Keratinocyte (primary cell): Measurements from ENCODE around the gene KCNC2. TPM values are rescaled to one million over a fixed set of nuclear protein-coding genes. Genes with fewer than 3 reads are reported as not detected.

ENCODE experiments used
- DNase-seq: peaks from one replicate; pipeline ENCODE4 v3.0.0-alpha.2; 2011; ENCODE audit warnings: low read depth, missing footprints, low spot score
- FAIRE-seq: peaks from 2 replicates; lab custom pipeline; 2011; peaks lifted over from hg19 to GRCh38; lab: Jason Lieb, UNC
- H2AFZ ChIP-seq: 2 replicates; pipeline ENCODE4 v1.6.0; 2012; ENCODE audit warnings: low read length, control low read depth, inconsistent platforms; ENCODE audit not compliant: control insufficient read depth
- H3K27ac ChIP-seq: 2 replicates; pipeline ENCODE4 v1.5.1; 2011; ENCODE audit warnings: low read length; ENCODE audit not compliant: control insufficient read depth, insufficient read depth
- H3K27me3 ChIP-seq: 3 replicates; pipeline ENCODE4 v1.6.0; 2011; ENCODE audit warnings: low read length; ENCODE audit not compliant: control insufficient read depth, insufficient read depth; ENCODE audit errors: extremely low read depth
- H3K36me3 ChIP-seq, 2 experiments: 2 replicates in 1 of 2; 3 replicates in 1 of 2; pipeline ENCODE4 v1.5.1; 2011; ENCODE audit warnings: low read length in 2 of 2, mild to moderate bottlenecking in 1 of 2; ENCODE audit not compliant: control insufficient read depth in 2 of 2, insufficient read depth in 2 of 2; ENCODE audit errors: extremely low read depth in 1 of 2
- H3K4me1 ChIP-seq: 3 replicates; pipeline ENCODE4 v1.5.1; 2011; ENCODE audit warnings: low read length; ENCODE audit not compliant: control insufficient read depth, insufficient read depth; ENCODE audit errors: extremely low read depth
- H3K4me2 ChIP-seq: 3 replicates; pipeline ENCODE4 v1.6.0; 2011; ENCODE audit warnings: low read depth, low read length; ENCODE audit not compliant: control insufficient read depth, insufficient read depth; ENCODE audit errors: extremely low read depth
- H3K4me3 ChIP-seq, 3 experiments: fragments of 200-600 bp in 1 of 3; sonication (generic) in 1 of 3; 2 replicates in 2 of 3; 3 replicates in 1 of 3; pipeline ENCODE4 v1.5.1; 2011 to 2016; ENCODE audit warnings: low read length in 3 of 3, mild to moderate bottlenecking in 3 of 3, control low read depth in 2 of 3, inconsistent platforms in 1 of 3, low read depth in 1 of 3, mixed read lengths in 1 of 3, mixed run types in 1 of 3, moderate library complexity in 1 of 3; ENCODE audit not compliant: control insufficient read depth in 2 of 3, insufficient read depth in 2 of 3; ENCODE audit errors: extremely low read depth in 1 of 3
- H3K79me2 ChIP-seq: 2 replicates; pipeline ENCODE4 v1.6.0; 2012; ENCODE audit warnings: low read length; ENCODE audit not compliant: control insufficient read depth, insufficient read depth
- H3K9ac ChIP-seq: 3 replicates; pipeline ENCODE4 v1.6.0; 2011; ENCODE audit warnings: low read length; ENCODE audit not compliant: control insufficient read depth, insufficient read depth; ENCODE audit errors: extremely low read depth
- H3K9me1 ChIP-seq: 3 replicates; pipeline ENCODE4 v1.6.0; 2011; ENCODE audit warnings: low read length; ENCODE audit not compliant: control insufficient read depth, insufficient read depth; ENCODE audit errors: extremely low read depth
- H3K9me3 ChIP-seq: 2 replicates; pipeline ENCODE4 v1.5.1; 2012; ENCODE audit warnings: low read depth, low read length; ENCODE audit not compliant: control insufficient read depth
- H4K20me1 ChIP-seq: 3 replicates; pipeline ENCODE4 v1.6.0; 2011; ENCODE audit warnings: low read length; ENCODE audit not compliant: control insufficient read depth, insufficient read depth; ENCODE audit errors: extremely low read depth
- CTCF ChIP-seq, 3 experiments: IDR thresholded peaks in 1 of 3; conservative IDR thresholded peaks in 1 of 3; optimal IDR thresholded peaks in 1 of 3; 2 replicates in 2 of 3; 3 replicates in 1 of 3; pipeline versions ENCODE3 to v1.5.1; 2011; ENCODE audit warnings: low read length in 3 of 3, mild to moderate bottlenecking in 3 of 3, moderate library complexity in 2 of 3, control low read depth in 1 of 3, inconsistent platforms in 1 of 3; ENCODE audit not compliant: insufficient read depth in 2 of 3; ENCODE audit errors: extremely low read depth in 1 of 3
- EZH2 ChIP-seq: IDR thresholded peaks from one replicate; pipeline ENCODE4 v1.6.1; 2012; ENCODE audit warnings: inconsistent platforms, mild to moderate bottlenecking, low read length, moderate library complexity
- dilution Hi-C: fragments of 300-500 bp; cut with MboI; formaldehyde crosslinking; loops from one replicate; pipeline ENCODE4 v1.7.0; 2020; ENCODE audit warnings: low sequenced_read_pairs; ENCODE audit not compliant: extremely low pct_ligation_motif_present
- polyA minus RNA-seq, 3 experiments: library from RNA; depleted of rRNA, polyadenylated mRNA; stranded (reverse); fragments of >200 nt; gene quantifications; 1 replicate in 1 of 3; 2 replicates in 1 of 3; 3 replicates in 1 of 3; pipeline ENCODE4 v1.2.3, GENCODE V29; 2011
- polyA plus RNA-seq, 5 experiments: library from polyadenylated mRNA; depleted of rRNA in 3 of 5; stranded (reverse) in 3 of 5; stranded (forward) in 1 of 5; unstranded in 1 of 5; fragments of >200 nt; gene quantifications; 1 replicate in 1 of 5; 2 replicates in 3 of 5; 3 replicates in 1 of 5; pipeline versions ENCODE4 v1.2.1 to v1.2.3, GENCODE V29; 2011 to 2012; ENCODE audit warnings: missing spikeins in 2 of 5, low read depth in 1 of 5, low replicate concordance in 1 of 5

The KCNC2 gene
- polyA plus RNA-seq (not detected in 3 replicates), polyA minus RNA-seq (0.16 TPM in 1 of 3 replicates, not detected in the others)
- polyA plus RNA-seq (2011; ENCODE audit: low read depth), result not detected
- not detected in 2 replicates for polyA plus RNA-seq (2011; cell fraction: cytosol; rRNA removed)
- polyA plus RNA-seq (2011; cell fraction: nucleus; rRNA removed), result not detected in 2 replicates
- polyA plus RNA-seq (2012; ENCODE audit: low replicate concordance), result not detected in 2 replicates
- polyA minus RNA-seq (2011; cell fraction: cytosol; rRNA and poly(A)+ RNA removed), result not detected
- not detected in 2 replicates for polyA minus RNA-seq (2011; cell fraction: nucleus; rRNA and poly(A)+ RNA removed)

DNA sequence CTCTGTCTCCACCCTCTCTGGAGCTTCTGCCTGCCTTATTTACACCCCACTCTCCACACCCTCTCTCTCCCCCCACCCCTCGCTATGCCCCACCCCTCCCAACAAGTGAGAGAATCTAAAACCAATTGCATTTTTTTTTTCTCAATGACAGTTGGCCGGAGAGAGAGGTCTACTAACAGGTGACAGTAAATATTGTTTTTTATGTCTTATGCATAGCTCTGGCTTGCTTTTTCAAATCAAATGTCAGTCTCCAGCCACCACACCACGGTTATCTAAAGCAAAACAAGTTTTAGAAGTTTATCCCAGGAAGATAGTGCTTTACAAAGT is at the start of gene KCNC2:
KCNC2 (minus strand) TSS at position 28 of the 327 bp plus-strand sequence.
- dilution Hi-C loops, result no loop called here
- H3K9me3 ChIP-seq, result no peaks in the 10 kb centered on the region
- no peaks in the 10 kb centered on the region for H3K4me1 ChIP-seq
- H3K9ac ChIP-seq, result no peak within 1 kb of the TSS
- DNase-seq (no peak), FAIRE-seq (no peak)
- no peak within 1 kb of the TSS for H3K27ac ChIP-seq
- H3K4me2 ChIP-seq, result peak within 1 kb of the TSS; percentile 45
- TF ChIP-seq CTCF (optimal IDR thresholded peaks at IDR 0.05 in 1 of 3, IDR thresholded peaks at IDR 0.05 in 1 of 3, conservative IDR thresholded peaks at IDR 0.05 in 1 of 3; ENCODE audit: extremely low read depth in 1 of 3, insufficient read depth in 2 of 3, low read length in 3 of 3) (no peak), EZH2 (no peak)
- no peaks in the 10 kb centered on the region for H3K36me3 ChIP-seq
- H4K20me1 ChIP-seq, result no peaks in the 10 kb centered on the region
- H3K27me3 ChIP-seq, result peaks cover 38% of the 10 kb centered on the region
- H3K9me1 ChIP-seq, result no peaks in the 10 kb centered on the region
- H3K79me2 ChIP-seq, result no peaks in the 10 kb centered on the region
- no peak within 1 kb of the TSS for H2AFZ ChIP-seq
- no peak within 1 kb of the TSS for H3K4me3 ChIP-seq

DNA sequence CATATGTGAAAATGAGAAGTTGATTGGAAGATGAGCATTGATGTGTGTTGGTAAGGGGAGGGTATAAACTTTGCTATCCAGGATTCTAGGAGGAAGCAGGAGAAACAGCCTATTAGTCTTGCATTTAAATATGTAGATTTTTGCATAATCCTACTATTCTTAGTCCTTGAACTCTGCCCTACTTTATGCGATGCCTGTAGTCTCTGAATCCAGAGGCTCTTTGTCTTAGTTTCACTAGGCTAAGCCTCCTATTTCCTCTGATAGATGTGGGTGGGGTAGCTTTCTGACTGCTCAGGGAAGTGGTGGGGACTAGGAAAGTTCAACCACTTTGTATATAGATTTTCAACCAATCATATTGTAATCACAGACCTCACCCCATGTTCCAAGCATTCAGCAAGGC is 49.5 kb upstream of the KCNC2 start:
- H3K4me3 ChIP-seq, result no peak overlapping the region
- H3K4me1 ChIP-seq, result no peaks in the 10 kb centered on the region
- H3K27ac ChIP-seq, result no peak overlapping the region
- H4K20me1 ChIP-seq, result no peaks in the 10 kb centered on the region
- no peak overlapping the region for H3K4me2 ChIP-seq
- no peak overlapping the region for H2AFZ ChIP-seq
- no peaks in the 10 kb centered on the region for H3K9me1 ChIP-seq
- no peaks in the 10 kb centered on the region for H3K9me3 ChIP-seq
- no peak overlapping the region for H3K9ac ChIP-seq
- no peaks in the 10 kb centered on the region for H3K79me2 ChIP-seq
- FAIRE-seq, result no peak
- DNase-seq, result no peak
- no peaks in the 10 kb centered on the region for H3K36me3 ChIP-seq
- no peak for TF ChIP-seq EZH2
- no peak for TF ChIP-seq CTCF (optimal IDR thresholded peaks at IDR 0.05 in 1 of 3, IDR thresholded peaks at IDR 0.05 in 1 of 3, conservative IDR thresholded peaks at IDR 0.05 in 1 of 3; ENCODE audit: extremely low read depth in 1 of 3, insufficient read depth in 2 of 3, low read length in 3 of 3)
- dilution Hi-C loops, result no loop called here
- H3K27me3 ChIP-seq, result no peaks in the 10 kb centered on the region
